ENCODE results near the gene ATP6V0E2.

The ATP6V0E2 gene

DNA sequence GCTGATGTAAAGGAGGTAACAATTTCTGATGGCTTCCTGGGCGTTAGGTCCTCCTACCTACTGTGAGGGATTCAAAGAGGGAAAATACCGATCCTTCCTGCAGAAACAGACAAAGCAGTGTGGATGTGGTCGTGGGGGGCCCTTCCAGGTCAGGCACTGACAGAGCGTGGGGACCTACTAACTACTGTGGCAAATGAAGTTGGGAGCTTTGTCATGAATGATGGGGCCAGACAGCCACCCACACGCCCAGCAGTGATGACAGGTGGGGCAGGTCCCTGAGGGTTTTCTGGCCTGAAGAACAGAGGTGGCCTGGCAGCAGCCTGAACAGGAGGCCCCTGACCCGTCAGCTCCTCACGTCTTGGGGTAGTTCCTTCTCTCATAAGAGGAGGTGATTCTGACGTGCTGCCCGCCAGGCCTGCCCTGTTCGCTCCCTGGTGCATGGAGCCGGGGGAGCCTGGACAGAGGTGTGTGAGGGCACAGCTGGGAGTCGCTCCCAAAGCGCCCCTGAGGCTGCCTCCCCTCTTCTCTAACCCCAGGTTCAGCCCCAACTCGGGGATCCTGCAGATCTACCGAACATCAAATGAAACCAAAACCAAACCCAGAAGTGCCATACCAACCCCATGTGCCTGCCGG lies 4.2 kb downstream of the ATP6V0E2 start:
- H3K9ac ChIP-seq (ENCODE audit: low read length), result no peak overlapping the region
- H3K4me1 ChIP-seq (ENCODE audit: control insufficient read depth, insufficient read depth, low read length), result peaks cover 11% of the 10 kb centered on the region
- H3K36me3 ChIP-seq (ENCODE audit: control insufficient read depth, insufficient read depth, low read length), result no peaks in the 10 kb centered on the region
- peaks cover 5% of the 10 kb centered on the region for H3K27me3 ChIP-seq (ENCODE audit: control insufficient read depth, insufficient read depth, low read length)
- H3K4me3 ChIP-seq (ENCODE audit: low read length), result no peak overlapping the region
- H3K9me3 ChIP-seq (ENCODE audit: control insufficient read depth, low read length), result no peaks in the 10 kb centered on the region

GRCh38 chr7:149878523-149878921 lies 4.8 kb downstream of the ATP6V0E2 start:
- Histone ChIP-seq H3K4me1 (ENCODE audit: control insufficient read depth, insufficient read depth, low read length) (peaks cover 13% of the 10 kb centered on the region), H3K4me3 (ENCODE audit: low read length) (no peak overlapping the region), H3K36me3 (ENCODE audit: control insufficient read depth, insufficient read depth, low read length) (no peaks in the 10 kb centered on the region), H3K9me3 (ENCODE audit: control insufficient read depth, low read length) (no peaks in the 10 kb centered on the region), H3K9ac (ENCODE audit: low read length) (no peak overlapping the region), H3K27me3 (ENCODE audit: control insufficient read depth, insufficient read depth, low read length) (peaks cover 5% of the 10 kb centered on the region)

DNA sequence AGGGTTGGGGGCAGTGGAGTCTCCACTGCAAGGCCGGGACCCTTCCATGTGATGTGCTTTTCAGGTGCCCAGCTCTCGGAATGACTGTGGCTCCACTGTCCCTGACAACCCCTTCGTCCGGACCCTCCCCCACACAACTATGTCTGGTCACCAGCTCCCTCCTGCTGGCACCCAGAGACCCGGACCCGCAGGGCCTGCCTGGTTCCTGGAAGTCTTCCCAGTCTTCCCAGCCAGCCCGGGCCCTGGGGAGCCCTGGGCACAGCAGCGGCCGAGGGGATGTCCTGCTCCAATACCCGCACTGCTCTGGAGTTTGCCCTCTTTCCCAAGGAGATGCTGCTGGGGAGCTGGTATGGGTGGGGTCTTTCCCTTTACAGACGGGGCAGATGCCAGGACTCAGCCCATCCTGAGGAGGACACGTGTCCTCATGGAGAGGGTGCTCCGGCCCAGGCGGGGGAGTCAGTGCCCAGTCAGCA lies 5.5 kb downstream of the ATP6V0E2 start:
- Histone ChIP-seq H3K4me1 (ENCODE audit: control insufficient read depth, insufficient read depth, low read length) (peaks cover 18% of the 10 kb centered on the region), H3K9ac (ENCODE audit: low read length) (no peak overlapping the region), H3K36me3 (ENCODE audit: control insufficient read depth, insufficient read depth, low read length) (no peaks in the 10 kb centered on the region), H3K9me3 (ENCODE audit: control insufficient read depth, low read length) (no peaks in the 10 kb centered on the region), H3K27me3 (ENCODE audit: control insufficient read depth, insufficient read depth, low read length) (peaks cover 3% of the 10 kb centered on the region), H3K4me3 (ENCODE audit: low read length) (no peak overlapping the region)

GRCh38 chr7:149879766-149880637 lies 6.2 kb downstream of the ATP6V0E2 start:
- Histone ChIP-seq H3K9me3 (ENCODE audit: control insufficient read depth, low read length) (no peaks in the 10 kb centered on the region), H3K4me3 (ENCODE audit: low read length) (no peak overlapping the region), H3K27me3 (ENCODE audit: control insufficient read depth, insufficient read depth, low read length) (no peaks in the 10 kb centered on the region), H3K4me1 (ENCODE audit: control insufficient read depth, insufficient read depth, low read length) (peaks cover 18% of the 10 kb centered on the region), H3K9ac (ENCODE audit: low read length) (no peak overlapping the region), H3K36me3 (ENCODE audit: control insufficient read depth, insufficient read depth, low read length) (no peaks in the 10 kb centered on the region)

DNA sequence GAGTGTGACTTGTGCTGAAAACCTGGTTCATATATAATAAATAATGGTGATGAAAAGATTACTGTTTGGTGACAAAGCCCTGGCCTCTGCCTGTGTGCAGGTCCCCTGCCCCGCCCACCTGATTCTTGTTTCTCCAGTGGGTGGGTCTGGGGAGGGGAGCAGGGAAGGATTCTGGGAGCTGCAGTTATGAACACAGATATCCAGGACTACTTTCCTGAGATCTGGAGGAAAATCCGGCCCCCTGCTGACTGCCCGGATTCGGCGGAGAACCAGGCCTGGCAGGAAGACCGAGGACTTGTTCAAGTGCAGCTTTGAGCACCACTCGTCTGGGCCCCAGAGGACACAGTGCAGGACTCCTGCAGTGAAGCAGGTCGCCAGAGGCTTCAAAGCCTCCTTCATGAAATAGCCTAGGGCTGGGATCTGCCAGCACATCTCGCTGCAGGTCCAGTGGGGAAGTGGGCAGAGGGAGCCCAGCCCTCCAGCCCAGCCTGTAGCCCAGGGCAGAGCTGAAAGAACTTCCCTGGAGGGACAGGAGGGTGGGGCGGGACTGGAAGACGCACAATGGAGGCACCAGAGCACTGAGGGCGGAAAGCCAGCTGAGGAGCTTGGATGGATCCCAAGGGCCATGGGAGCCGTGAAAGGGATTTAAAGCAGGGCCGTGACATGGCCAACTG lies 7.0 kb downstream of the ATP6V0E2 start:
- H3K4me3 ChIP-seq (ENCODE audit: low read length), result no peak overlapping the region
- no peaks in the 10 kb centered on the region for H3K9me3 ChIP-seq (ENCODE audit: control insufficient read depth, low read length)
- no peak overlapping the region for H3K9ac ChIP-seq (ENCODE audit: low read length)
- no peaks in the 10 kb centered on the region for H3K27me3 ChIP-seq (ENCODE audit: control insufficient read depth, insufficient read depth, low read length)
- peaks cover 18% of the 10 kb centered on the region for H3K4me1 ChIP-seq (ENCODE audit: control insufficient read depth, insufficient read depth, low read length)
- no peaks in the 10 kb centered on the region for H3K36me3 ChIP-seq (ENCODE audit: control insufficient read depth, insufficient read depth, low read length)

DNA sequence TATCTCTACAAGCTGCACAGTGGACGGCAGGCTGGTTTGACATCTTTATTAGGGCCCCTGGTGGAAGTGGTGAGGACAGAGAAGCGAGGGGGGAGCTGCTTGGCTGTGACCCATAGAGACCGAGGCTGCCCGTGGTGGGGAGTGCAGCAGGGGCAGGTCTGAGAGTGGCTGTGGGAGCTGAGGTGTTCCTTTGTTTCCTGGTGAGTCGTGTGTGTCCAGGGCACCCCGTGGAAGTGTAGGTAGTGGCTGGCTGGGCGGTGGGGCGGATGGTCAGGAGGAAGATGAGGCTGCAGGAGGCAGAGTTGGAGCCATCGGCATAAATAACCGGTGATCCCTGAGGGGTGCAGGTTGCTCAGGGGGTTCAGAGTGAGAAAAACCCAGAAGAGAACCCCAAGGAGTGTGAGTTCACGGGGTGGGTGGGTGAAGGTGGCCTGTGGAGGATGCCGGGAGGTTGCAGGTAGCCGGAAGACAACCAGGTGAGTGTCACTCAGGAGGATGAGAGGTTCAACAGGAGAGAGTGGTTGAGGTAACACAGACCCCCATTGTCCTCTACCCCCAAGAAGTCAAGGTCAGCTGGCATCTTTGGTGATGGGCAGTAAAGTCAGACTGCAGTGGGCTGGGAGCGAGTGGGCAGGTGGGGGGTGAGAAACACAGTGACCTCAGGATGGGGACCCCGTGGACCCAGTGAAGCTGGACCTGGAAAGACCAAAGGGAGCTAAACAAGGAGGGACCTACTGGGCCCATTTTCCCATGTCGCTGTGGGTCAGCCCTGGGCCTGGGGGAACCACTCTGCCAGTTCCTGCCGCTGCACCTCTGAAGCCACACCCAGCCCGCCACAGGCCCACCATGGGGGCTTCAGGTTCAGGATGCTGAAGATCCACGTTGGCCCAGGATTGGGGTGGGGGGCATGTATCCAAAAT lies 7.8 kb downstream of the ATP6V0E2 start:
- Histone ChIP-seq H3K4me1 (ENCODE audit: control insufficient read depth, insufficient read depth, low read length) (peaks cover 18% of the 10 kb centered on the region), H3K9ac (ENCODE audit: low read length) (no peak overlapping the region), H3K9me3 (ENCODE audit: control insufficient read depth, low read length) (no peaks in the 10 kb centered on the region), H3K4me3 (ENCODE audit: low read length) (no peak overlapping the region), H3K36me3 (ENCODE audit: control insufficient read depth, insufficient read depth, low read length) (no peaks in the 10 kb centered on the region), H3K27me3 (ENCODE audit: control insufficient read depth, insufficient read depth, low read length) (no peaks in the 10 kb centered on the region)

- no peaks in the 10 kb centered on the region for H3K9me3 ChIP-seq (ENCODE audit: control insufficient read depth, low read length)
- H3K9ac ChIP-seq (ENCODE audit: low read length), result no peak overlapping the region
Observed at GRCh38 chr7:149882248-149883047, 8.7 kb downstream of the ATP6V0E2 start.

GRCh38 chr7:149883048-149883438 lies 9.3 kb downstream of the ATP6V0E2 start:
- Histone ChIP-seq H3K9ac (ENCODE audit: low read length) (no peak overlapping the region), H3K36me3 (ENCODE audit: control insufficient read depth, insufficient read depth, low read length) (no peaks in the 10 kb centered on the region), H3K4me1 (ENCODE audit: control insufficient read depth, insufficient read depth, low read length) (peaks cover 18% of the 10 kb centered on the region)

More at GRCh38 chr7:149882248-149883047, 8.7 kb downstream of the ATP6V0E2 start:
- no peaks in the 10 kb centered on the region for H3K36me3 ChIP-seq (ENCODE audit: control insufficient read depth, insufficient read depth, low read length)
- H3K4me3 ChIP-seq (ENCODE audit: low read length), result no peak overlapping the region
- no peaks in the 10 kb centered on the region for H3K27me3 ChIP-seq (ENCODE audit: control insufficient read depth, insufficient read depth, low read length)
- H3K4me1 ChIP-seq (ENCODE audit: control insufficient read depth, insufficient read depth, low read length), result peaks cover 18% of the 10 kb centered on the region

GRCh38 chr7:149883452-149883861 lies 9.7 kb downstream of the ATP6V0E2 start:
- H3K27me3 ChIP-seq (ENCODE audit: control insufficient read depth, insufficient read depth, low read length), result no peaks in the 10 kb centered on the region
- peaks cover 18% of the 10 kb centered on the region for H3K4me1 ChIP-seq (ENCODE audit: control insufficient read depth, insufficient read depth, low read length)
- H3K4me3 ChIP-seq (ENCODE audit: low read length), result no peak overlapping the region
- H3K36me3 ChIP-seq (ENCODE audit: control insufficient read depth, insufficient read depth, low read length), result no peaks in the 10 kb centered on the region
- H3K9me3 ChIP-seq (ENCODE audit: control insufficient read depth, low read length), result no peaks in the 10 kb centered on the region
- no peak overlapping the region for H3K9ac ChIP-seq (ENCODE audit: low read length)

More at GRCh38 chr7:149883048-149883438, 9.3 kb downstream of the ATP6V0E2 start:
- Histone ChIP-seq H3K27me3 (ENCODE audit: control insufficient read depth, insufficient read depth, low read length) (no peaks in the 10 kb centered on the region), H3K9me3 (ENCODE audit: control insufficient read depth, low read length) (no peaks in the 10 kb centered on the region), H3K4me3 (ENCODE audit: low read length) (no peak overlapping the region)

DNA sequence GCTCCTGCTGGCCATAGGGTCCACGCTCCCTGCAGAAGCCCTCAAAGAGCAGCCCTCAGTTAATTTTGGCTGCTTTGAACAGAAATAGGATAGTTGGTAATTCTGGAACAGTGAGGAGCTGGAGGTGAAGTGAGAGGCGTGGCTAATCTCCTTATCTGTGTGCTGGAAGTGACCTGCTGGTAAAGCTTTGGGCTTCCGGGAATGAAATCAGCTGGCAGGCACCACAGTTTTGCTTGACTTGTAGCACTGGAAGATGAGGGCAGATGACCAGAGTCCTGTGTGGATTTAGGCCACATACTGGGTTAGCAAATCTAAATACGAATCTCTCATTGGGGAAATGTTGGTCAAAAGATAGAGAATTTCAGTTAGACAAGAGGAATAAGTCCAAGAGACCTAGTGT lies 10.2 kb downstream of the ATP6V0E2 start:
- H3K4me1 ChIP-seq (ENCODE audit: control insufficient read depth, insufficient read depth, low read length), result peaks cover 18% of the 10 kb centered on the region
- no peak overlapping the region for H3K4me3 ChIP-seq (ENCODE audit: low read length)
- no peak overlapping the region for H3K9ac ChIP-seq (ENCODE audit: low read length)
- no peaks in the 10 kb centered on the region for H3K36me3 ChIP-seq (ENCODE audit: control insufficient read depth, insufficient read depth, low read length)
- no peaks in the 10 kb centered on the region for H3K9me3 ChIP-seq (ENCODE audit: control insufficient read depth, low read length)
- no peaks in the 10 kb centered on the region for H3K27me3 ChIP-seq (ENCODE audit: control insufficient read depth, insufficient read depth, low read length)

GRCh38 chr7:149884541-149884940 lies 10.8 kb downstream of the ATP6V0E2 start:
- H3K4me1 ChIP-seq (ENCODE audit: control insufficient read depth, insufficient read depth, low read length), result peaks cover 18% of the 10 kb centered on the region
- no peaks in the 10 kb centered on the region for H3K36me3 ChIP-seq (ENCODE audit: control insufficient read depth, insufficient read depth, low read length)
- no peaks in the 10 kb centered on the region for H3K9me3 ChIP-seq (ENCODE audit: control insufficient read depth, low read length)
- no peak overlapping the region for H3K9ac ChIP-seq (ENCODE audit: low read length)
- H3K4me3 ChIP-seq (ENCODE audit: low read length), result no peak overlapping the region
- H3K27me3 ChIP-seq (ENCODE audit: control insufficient read depth, insufficient read depth, low read length), result no peaks in the 10 kb centered on the region
